Measurements from ENCODE around the gene SLC19A1. TPM values are rescaled to one million over a fixed set of nuclear protein-coding genes. Genes with fewer than 3 reads are reported as not detected.

Gene SLC19A1
- total RNA-seq, 3 donors from 2014 or later, result 12.6 to 22.8 (median 12.7) TPM

GRCh38 chr21:45478816-45479669 lies 63.2 kb downstream of the SLC19A1 start:
- Histone ChIP-seq H3K9me3 (no peaks in the 10 kb centered on the region), H3K4me3 (no peak overlapping the region), H3K36me3 (ENCODE audit: low read depth) (no peaks in the 10 kb centered on the region), H3K4me1 (ENCODE audit: low read depth) (peaks cover 3% of the 10 kb centered on the region)
- intact Hi-C loops (cut with DNase I, micrococcal nuclease), result no loop called here
- DNase-seq, result no peak
- ATAC-seq, result no peak
- TF ChIP-seq CTCF (IDR thresholded peaks at IDR 0.05), result no peak

GRCh38 chr21:45478115-45478801 lies 64.0 kb downstream of the SLC19A1 start:
- Histone ChIP-seq H3K36me3 (ENCODE audit: low read depth) (no peaks in the 10 kb centered on the region), H3K4me3 (no peak overlapping the region), H3K4me1 (ENCODE audit: low read depth) (peaks cover 3% of the 10 kb centered on the region), H3K9me3 (no peaks in the 10 kb centered on the region)
- DNase-seq (peak; percentile 76 to 78 (median 76)), ATAC-seq (peak; percentile 81)
- TF ChIP-seq CTCF (IDR thresholded peaks at IDR 0.05), result peak; percentile 77
- intact Hi-C loops (cut with DNase I, micrococcal nuclease), result no loop called here

DNA sequence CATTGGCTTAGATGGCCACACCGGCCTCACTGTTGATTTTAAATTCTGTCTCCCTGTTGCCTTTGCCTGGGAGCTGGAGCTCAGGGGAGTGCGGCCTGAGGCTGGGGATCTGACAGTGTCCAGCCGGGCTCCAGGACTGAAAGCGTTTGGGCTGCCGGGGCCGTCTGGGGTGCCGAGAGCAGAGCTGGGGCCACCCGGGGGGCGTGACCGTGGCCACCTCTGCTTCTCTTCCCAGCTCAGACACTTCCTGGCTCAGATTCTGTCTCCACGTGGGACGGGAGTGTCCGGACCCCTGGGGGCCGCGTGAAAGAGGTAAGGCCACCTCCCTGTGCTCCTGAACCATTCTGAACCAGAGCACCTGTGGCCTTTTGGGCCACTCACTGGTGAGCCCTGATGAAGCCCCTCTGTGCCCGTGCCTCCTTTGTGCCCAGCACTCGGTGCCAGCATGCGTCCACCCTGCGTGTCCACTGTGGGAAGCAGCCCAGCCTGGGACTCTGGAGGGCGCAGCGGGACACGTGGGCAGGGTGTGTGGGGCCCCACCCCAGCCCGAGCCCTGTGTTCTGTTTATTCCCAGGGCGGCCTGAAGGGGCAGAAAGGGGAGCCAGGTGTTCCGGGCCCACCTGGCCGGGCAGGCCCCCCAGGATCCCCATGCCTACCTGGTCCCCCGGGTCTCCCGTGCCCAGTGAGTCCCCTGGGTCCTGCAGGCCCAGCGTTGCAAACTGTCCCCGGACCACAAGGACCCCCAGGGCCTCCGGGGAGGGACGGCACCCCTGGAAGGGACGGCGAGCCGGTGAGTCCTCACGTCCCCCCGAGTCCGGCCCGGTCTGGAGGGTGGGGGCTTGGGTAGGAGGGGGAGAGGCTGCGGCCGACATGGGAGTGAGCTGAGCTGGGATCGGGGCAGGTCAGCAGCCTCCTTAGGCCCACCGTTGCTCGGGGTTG lies 64.8 kb downstream of the SLC19A1 start:
- H3K4me3 ChIP-seq, result no peak overlapping the region
- H3K36me3 ChIP-seq (ENCODE audit: low read depth), result no peaks in the 10 kb centered on the region
- ATAC-seq (no peak), DNase-seq (no peak)
- no peak for TF ChIP-seq CTCF (IDR thresholded peaks at IDR 0.05)
- intact Hi-C loops (cut with DNase I, micrococcal nuclease), result no loop called here
- peaks cover 3% of the 10 kb centered on the region for H3K4me1 ChIP-seq (ENCODE audit: low read depth)
- no peaks in the 10 kb centered on the region for H3K9me3 ChIP-seq

- no peaks in the 10 kb centered on the region for H3K9me3 ChIP-seq
- TF ChIP-seq CTCF (IDR thresholded peaks at IDR 0.05), result no peak
- peaks cover 8% of the 10 kb centered on the region for H3K4me1 ChIP-seq (ENCODE audit: low read depth)
- no peak for ATAC-seq
- intact Hi-C loops (cut with DNase I, micrococcal nuclease), result no loop called here
- DNase-seq, result no peak
- no peaks in the 10 kb centered on the region for H3K36me3 ChIP-seq (ENCODE audit: low read depth)
- H3K4me3 ChIP-seq, result no peak overlapping the region
These were observed 65.7 kb downstream of the SLC19A1 start for GRCh38 chr21:45476582-45476981.

- Histone ChIP-seq H3K36me3 (ENCODE audit: low read depth) (no peaks in the 10 kb centered on the region), H3K9me3 (no peaks in the 10 kb centered on the region), H3K4me3 (no peak overlapping the region), H3K4me1 (ENCODE audit: low read depth) (peaks cover 11% of the 10 kb centered on the region)
- TF ChIP-seq CTCF (IDR thresholded peaks at IDR 0.05), result no peak
- intact Hi-C loops (cut with DNase I, micrococcal nuclease), result no loop called here
- ATAC-seq, result no peak
- DNase-seq, result no peak
These were observed 66.3 kb downstream of the SLC19A1 start for GRCh38 chr21:45475797-45476570.

Data from mucosa of descending colon (tissue), 3 donors.